Measurements from ENCODE around the gene OR11A1. TPM values are rescaled to one million over a fixed set of nuclear protein-coding genes. Genes with fewer than 3 reads are reported as not detected.

Gene OR11A1, protein sequence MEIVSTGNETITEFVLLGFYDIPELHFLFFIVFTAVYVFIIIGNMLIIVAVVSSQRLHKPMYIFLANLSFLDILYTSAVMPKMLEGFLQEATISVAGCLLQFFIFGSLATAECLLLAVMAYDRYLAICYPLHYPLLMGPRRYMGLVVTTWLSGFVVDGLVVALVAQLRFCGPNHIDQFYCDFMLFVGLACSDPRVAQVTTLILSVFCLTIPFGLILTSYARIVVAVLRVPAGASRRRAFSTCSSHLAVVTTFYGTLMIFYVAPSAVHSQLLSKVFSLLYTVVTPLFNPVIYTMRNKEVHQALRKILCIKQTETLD
- total RNA-seq (2022; extraction: Qiagen RNA extraction), result not detected in 5 replicates

GRCh38 chr6:29456971-29457370 is at the start of gene OR11A1, which contains the start of gene OR2H1:
OR11A1 (minus strand) TSS chr6:29457071; CDS start chr6:29427641, 29,430 bp downstream.
OR2H1 (plus strand) TSS chr6:29457155; CDS start chr6:29461770, 4,615 bp downstream.

GRCh38 chr6:29487660-29488059 is 30.8 kb upstream of the OR11A1 start, which contains the start of gene MAS1L:
MAS1L (minus strand) TSS chr6:29487956; CDS start chr6:29487902, 54 bp downstream.

GRCh38 chr6:29439006-29439405 is 17.9 kb downstream of the OR11A1 start, which contains the start of gene OR10C1:
OR10C1 (plus strand) TSS chr6:29439306; CDS start chr6:29440016, 710 bp downstream.

DNA sequence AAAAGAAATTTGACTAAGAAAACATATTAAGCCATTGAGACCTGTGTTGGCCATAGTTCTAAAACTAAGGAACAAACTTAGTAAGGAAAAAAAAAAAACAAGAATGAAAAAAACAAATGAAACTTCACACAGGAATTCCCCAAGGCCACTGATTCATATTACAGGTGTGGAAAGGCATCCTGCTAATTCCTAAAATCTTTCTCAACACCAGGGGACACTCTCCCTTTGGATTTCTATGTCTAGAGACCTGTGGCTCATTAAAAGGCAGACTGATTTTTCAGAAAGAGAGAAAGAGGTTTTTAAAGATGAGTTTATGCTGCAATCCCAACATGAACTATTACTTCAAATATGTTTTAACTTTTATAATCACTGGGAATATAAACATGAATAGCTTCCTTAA is 42.3 kb downstream of the OR11A1 start, which contains the start of gene OR12D1:
OR12D1 (plus strand) TSS at position 341 of the 400 bp plus-strand sequence.

GRCh38 chr6:29395331-29395730 is 61.5 kb downstream of the OR11A1 start, which contains the start of gene OR12D2:
OR12D2 (plus strand) TSS chr6:29395631; CDS start chr6:29396700, 1,069 bp downstream.

Other genes with a start within 250 kb of the OR11A1 start
- gene OR14J1, start 155.4 kb downstream of the OR11A1 start, total RNA-seq (2022; extraction: Qiagen RNA extraction), result not detected in 5 replicates
- gene OR5V1, start 88.2 kb downstream of the OR11A1 start, total RNA-seq (2022; extraction: Qiagen RNA extraction), result not detected in 5 replicates
- gene OR12D3, start 81.8 kb downstream of the OR11A1 start, total RNA-seq (2022; extraction: Qiagen RNA extraction), result not detected in 5 replicates
- not detected in 5 replicates for gene OR12D2, start 61.4 kb downstream of the OR11A1 start, total RNA-seq (2022; extraction: Qiagen RNA extraction)
- not detected in 5 replicates for gene OR12D1, start 42.1 kb downstream of the OR11A1 start, total RNA-seq (2022; extraction: Qiagen RNA extraction)
- gene OR10C1, start 17.8 kb downstream of the OR11A1 start, total RNA-seq (2022; extraction: Qiagen RNA extraction), result not detected in 5 replicates
- gene OR2H1, start 84 bp upstream of the OR11A1 start, total RNA-seq (2022; extraction: Qiagen RNA extraction), result not detected in 5 replicates
- gene MAS1L, start 30.9 kb upstream of the OR11A1 start, total RNA-seq (2022; extraction: Qiagen RNA extraction), result not detected in 5 replicates
- gene UBD, start 102.7 kb upstream of the OR11A1 start, total RNA-seq (2022; extraction: Qiagen RNA extraction), result 0.41 to 1.00 TPM (median 0.54 TPM) in 5 replicates
- gene OR2H2, start 128.1 kb upstream of the OR11A1 start, total RNA-seq (2022; extraction: Qiagen RNA extraction), result not detected in 5 replicates
- gene GABBR1, start 176.1 kb upstream of the OR11A1 start, total RNA-seq (2022; extraction: Qiagen RNA extraction), result 3.0 to 6.1 TPM (median 4.0 TPM) in 5 replicates
- not detected in 5 replicates for gene MOG, start 200.0 kb upstream of the OR11A1 start, total RNA-seq (2022; extraction: Qiagen RNA extraction)
- gene ZFP57, start 224.1 kb upstream of the OR11A1 start, total RNA-seq (2022; extraction: Qiagen RNA extraction), result not detected in 5 replicates

Data from A549 treated with AZD2906 at 1 μM for 4 hours (cell line).